Kidney capillary endothelial cell (primary cell): ENCODE data around the gene TNK2.
"Not testable (repeated sequence)": the region's sequence is repeated elsewhere in the genome, so short reads cannot be mapped to it uniquely, and the experiment has no call there.

Source experiments
- DNase-seq: peaks from one replicate; pipeline ENCODE4 v3.0.0-alpha.2; 2018; ENCODE audit warnings: low spot score

Gene TNK2

DNA sequence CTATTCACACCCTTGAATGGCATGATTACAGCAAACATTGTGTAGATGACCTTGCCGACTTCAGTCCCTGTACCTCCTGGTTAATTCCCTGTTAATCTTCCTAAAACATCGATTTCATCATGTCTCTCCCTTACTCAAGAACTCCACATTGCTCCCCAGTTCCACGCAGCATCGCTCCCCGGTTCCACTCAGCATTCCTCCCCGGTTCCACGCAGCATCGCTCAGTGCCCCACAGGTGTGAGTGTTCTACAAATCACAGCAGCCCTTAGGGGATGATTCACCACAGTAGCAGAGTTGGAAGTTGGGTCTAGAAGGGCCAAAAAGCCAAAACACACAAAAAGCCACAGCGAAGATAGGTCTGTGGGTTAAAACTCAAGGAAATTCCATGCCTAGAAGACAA lies 8.6 kb upstream of the TNK2 start:
- DNase-seq, result no peak

DNA sequence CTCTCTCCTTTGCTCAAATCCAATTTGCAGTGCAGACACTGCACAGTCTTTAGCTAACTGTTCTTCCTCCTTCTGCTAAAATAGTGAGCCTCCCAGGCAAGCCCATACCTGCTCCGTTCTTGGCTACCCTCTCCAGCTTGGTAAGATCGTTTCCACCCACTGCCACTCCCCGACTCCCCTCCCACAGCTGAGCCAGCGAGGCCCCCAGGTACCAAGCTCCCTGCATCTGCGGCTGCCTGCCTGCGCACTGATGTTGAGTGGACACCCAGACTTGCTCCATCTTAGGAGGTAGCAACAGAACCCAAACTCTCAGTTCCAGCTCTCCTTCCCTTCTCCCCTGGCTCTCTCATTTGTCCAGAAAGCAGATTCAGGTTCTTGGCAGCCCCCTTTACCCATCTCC lies 7.9 kb upstream of the TNK2 start:
- DNase-seq, result no peak

DNA sequence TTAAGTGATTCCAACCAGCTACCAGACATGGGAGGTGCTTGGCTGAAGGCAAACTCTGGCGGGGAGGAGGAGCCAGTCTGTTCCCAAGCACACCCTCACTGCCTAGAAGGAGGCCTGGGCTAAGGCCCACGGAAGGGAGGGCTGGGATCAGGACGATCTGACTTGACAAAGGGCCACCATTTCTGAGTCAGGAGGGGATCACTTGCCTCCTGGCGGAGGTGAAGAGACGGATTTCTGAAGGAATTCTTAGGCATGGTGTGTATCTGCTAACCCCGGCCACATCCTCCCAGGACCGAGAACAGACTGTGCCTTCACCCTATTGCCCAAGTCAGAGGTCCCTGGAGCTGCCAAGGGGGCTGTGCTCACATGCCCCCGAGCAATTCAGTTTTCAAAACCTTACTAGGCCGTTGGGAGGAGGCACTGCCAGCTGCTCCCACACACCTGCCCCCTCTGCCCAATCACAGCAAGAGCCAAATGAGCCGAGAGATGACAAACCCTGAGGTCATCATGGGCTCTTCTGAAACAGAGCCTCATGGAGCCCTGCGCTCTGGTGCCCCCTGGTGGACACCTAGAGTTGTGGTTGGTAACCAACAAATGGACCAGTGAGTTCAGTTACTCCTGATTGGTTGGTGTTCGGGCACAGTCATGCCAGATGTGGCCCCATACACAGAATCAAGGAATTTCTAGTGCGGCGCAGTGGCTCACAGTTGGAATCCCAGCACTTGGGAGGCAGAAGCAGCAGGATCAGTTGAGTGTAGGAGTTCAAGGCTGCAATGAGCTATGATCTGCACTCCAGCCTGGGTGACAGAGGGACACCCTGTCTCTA lies 6.5 kb upstream of the TNK2 start:
- DNase-seq, result peak; percentile 96

DNA sequence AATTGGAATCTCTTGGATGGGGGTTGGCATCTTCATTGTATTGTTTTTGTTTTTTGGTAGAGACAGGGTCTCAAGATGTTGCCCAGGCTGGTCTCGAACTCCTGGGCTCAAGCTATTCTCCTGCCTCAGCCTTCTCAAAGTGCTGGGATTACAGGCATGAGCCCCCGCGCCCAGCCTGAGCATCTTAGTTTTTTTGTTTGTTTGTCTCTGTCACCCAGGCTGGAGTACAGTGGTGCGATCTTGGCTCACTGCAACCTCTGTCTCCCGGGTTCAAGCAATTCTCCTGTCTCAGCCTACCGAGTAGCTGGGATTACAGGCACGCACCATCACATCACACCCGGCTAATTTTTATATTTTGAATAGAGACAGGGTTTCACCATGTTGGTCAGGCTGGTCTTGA lies 5.8 kb upstream of the TNK2 start:
- DNase-seq, result not testable (repeated sequence)

DNA sequence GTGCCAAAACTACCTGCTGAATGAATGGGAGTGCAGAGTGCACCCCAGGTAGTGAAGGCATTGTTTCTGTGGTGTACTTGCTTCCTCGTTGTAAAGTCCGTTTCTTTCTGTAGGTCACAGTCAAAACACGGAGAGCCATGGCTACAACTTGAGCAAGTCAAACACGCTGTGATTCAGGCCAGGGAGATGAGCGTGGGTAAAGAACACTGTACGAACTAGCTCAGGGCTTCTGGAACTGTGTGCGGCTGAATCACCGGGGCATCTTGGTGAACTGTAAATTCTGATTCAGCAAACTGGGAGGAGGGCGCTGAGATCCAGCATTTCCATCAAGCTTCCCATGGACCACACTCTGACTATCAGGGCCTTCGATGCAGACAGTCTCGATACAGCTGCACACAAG lies 5.0 kb upstream of the TNK2 start:
- DNase-seq, result no peak

DNA sequence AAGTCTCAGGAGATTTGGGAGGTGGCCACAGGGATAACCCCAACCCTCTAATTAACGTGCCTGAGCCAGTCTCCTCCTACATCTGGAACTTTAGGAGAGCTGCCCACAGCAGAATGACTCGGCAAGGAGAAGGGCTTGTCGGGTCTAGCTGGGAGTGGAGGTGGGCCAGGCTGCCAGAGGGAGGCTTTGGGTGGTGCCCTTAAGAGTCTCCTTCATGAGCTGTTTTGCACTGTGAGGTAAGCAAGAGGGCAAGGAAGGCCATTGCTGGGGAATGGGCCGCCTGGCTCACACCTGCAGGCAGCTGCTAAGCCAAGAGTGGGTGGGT lies 3.6 kb upstream of the TNK2 start:
- no peak for DNase-seq

DNA sequence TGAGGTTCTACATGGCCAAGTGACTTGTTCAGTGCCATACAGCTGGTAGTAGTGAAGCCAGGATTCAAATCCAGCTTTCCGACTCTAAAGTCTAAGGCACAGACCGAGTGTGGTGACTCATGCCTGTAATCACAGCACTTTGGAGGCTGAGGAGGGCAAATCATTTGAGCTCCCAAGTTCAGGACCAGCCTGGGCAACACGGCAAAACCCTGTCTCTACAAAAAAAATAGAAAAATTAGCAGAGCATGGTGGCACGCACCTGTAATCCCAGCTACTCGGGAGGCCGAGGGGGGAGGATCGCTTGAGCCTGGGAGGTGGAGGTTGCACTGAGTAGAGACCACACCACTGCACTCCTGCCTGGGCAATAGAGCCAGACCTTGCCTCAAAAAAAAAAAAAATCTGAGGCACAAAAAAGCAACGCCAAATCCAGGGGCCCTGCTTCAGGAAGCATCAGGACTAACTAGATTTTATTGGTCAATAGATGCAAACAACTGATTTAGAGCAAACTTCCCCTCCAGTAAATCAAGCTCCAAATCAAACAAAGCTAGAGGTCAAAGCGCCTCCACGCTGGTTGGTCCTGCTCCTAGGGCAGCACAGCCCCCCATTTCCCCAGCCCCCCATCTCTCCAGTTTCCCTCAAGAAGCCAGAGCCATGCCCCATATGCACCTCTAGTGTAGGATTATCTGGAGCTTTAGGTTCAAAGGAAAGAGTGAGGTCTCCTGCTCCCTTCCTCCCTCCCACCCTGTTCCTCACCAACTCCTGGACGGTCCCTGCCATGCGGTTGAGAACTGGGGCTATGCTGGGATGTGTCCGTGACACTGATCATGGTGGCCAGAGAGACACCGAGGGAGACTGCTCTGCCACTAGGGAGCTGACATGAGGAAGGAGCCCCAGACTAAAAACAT lies 2.9 kb upstream of the TNK2 start:
- DNase-seq, result no peak

DNA sequence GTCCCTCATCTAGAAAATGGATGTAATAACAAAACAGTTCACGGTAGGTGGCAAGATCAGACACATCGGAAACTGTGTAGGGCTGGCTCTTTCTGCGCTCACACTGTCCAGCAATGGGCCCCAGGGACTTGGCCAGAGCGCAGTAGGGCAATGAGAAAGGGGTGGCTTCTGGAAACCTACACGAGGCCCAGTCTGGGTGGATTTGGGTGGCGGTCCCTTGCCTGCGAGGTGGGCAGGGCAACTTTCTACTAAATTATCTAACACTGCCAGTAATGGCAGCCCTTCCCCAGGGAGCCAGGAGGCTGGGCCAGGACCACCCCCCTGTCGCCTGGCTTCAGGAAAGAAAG lies 2.1 kb upstream of the TNK2 start:
- no peak for DNase-seq

DNA sequence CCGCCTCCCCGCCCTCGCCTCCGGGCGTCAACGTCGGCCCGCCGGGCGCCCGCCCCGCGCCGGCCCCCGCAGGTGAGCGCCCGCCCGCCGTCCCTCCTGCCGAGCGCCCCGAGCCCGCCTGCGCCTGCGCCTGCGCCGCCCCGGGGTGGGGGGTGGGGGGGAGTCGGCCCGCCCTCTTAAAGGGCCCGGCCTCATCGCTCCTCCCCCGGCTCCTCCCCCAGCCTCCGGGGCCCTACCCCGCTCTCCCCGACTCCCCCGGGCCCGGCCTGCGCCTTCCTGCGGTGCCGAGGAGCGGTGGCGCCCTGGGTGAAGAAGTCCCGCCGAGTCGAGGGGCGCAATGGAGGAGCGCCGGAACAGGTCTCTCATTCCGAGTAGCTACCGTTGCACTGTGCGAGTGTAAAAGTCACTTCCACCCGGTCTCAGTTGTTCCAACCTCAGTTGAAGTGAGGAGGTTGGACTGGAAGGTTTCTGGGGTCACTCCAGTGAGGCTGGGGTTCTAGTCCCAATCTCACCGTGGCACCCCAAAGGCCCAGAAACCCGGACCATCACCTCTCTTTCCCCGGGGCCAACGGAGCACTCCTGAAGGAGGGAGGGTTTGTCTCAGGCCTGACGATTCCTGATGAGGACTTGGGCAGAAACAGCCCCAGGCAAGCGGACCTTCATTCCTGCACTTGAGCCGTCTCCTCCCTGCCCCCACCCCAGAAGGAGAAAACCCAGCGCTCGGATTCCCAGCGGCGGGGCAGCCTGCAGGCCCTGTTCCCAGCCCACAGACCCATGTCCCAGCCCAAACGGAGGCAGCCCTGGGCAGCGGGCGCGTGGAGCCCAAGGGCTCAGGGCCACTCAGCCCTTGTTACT lies 1.5 kb upstream of the TNK2 start:
- no peak for DNase-seq

DNA sequence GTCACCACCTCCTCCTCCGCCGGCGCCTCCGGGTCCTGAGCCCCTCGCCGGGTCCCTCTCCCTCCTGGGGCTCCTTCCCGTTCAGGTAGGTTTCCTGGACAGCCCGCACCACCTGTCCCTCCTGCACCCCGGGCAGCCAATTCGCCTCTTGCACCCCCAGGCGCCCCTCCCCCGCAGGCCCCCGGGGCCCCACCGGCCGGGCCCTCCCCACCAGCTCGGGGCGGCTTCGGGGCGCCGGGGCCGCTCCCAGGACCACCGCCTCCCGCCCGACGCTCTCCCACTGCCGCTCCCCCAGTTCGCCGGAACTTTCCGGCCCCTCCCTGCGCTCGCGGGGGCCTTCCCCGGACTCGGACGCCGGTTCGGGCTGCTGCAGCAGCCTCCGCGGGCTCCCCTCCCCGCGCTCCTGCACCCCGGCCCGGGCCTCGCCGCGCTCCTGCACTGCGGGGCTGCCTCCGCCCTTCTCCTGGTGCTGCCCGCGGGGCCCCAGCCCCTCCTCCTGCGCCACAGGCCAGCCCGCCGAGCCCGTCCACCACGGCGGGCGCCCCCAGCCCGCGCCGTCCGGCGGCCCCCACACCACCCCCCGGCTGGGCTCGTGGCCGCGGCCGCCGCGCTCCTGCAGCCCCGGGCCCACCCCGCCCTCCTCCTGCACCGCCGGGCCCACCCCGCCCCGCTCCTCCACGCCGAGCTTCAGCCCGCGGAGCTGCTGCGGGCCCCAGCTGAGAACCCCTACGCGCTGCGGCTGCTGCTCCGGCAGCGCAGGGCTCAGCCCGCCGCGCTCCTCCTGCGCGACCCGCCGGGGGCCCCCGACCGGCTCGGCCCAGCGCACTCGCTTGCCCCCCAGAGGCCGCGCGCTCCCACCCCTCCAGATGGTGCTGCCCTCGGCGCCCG lies 587 bp upstream of the TNK2 start:
- DNase-seq, result no peak

DNA sequence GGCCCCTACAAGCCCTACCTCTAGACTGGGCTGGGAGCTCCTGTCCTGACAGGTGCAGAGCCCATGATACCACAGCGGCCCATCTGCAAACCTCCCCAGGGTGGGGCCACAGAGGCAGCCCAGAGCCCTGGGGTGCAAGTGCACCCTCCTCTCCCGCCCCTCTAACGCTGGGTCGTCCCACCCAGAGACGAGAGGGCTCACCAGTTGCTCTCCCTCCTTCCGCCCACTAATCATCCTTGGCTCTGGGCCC lies 742 bp downstream of the TNK2 start:
- DNase-seq, result no peak

DNA sequence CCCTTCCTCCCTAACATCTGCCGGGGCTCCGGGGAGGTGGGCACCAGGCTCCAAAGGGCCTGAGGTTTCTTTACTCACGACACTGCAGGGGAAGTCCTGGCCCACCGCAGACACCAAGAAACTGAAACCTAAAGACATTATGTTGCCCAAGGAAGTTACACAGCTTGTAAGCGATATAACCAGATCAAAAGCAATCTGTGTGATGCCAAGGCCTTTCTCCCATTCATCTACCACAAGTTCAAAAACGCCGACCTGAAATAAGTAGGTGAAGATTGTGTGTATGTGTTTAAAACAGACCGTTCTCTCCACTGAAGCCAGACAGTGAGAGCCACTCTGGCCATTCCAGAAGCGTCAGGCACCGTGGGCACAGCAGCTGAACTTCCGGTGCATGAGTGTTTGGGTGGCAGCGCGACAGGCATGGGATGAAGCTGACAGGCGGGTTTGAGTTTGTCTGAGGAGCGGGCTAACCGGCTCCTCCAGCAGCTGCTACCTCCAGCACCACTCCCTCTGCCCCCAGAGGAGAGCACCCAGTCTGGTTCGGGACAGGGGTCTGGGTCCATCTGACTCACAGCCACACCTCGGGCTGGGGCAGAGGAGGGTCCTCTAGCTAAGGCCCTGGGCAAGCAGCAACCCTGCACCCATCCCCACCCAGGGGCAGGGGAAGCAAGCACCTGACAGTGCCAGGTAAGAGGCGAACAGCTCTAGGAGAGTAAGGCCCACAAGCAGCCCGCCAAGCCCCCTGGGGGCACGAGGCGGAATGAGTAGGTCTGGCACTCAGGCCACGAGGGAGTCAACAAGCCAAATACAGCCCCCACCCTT lies 1.3 kb downstream of the TNK2 start:
- no peak for DNase-seq

DNA sequence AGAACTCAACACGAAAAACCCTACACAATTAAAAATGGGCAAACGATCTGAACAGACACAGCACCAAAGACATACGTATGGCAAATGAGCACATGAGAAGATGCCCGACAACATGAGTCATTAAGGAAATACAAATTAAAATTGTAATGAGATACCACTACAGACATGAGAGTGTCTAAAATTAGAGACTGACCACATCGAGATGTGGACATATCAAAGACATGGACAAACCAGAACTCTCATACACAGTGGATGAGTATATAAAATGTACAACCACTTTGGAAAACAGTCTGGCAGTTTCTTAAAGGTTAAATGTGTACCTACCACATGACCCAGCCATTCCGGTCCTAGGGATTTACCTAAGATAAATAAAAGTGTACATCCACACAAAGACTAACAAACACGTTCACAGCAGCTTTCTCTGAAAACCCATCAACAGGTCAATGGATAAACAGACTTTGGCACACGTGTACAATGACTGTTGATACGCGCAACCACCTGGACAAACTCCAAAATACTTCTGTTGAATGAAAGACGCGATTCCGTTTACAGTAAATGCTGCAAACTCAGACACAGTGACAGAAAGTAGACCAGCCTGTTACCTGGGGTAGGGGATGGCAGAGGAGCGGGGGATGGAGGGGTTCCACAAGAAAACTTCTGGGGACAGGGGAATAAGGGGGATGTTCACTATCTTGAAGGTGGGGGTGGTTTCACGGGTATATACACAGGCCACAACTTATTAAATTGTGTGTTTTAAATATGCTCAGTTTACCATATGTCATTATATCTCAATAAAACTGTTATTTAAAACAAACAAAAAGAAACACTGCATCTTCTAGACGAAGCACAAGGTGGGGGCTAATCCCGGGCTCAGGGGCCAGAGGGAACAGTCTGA lies 2.1 kb downstream of the TNK2 start:
- DNase-seq, result no peak

DNA sequence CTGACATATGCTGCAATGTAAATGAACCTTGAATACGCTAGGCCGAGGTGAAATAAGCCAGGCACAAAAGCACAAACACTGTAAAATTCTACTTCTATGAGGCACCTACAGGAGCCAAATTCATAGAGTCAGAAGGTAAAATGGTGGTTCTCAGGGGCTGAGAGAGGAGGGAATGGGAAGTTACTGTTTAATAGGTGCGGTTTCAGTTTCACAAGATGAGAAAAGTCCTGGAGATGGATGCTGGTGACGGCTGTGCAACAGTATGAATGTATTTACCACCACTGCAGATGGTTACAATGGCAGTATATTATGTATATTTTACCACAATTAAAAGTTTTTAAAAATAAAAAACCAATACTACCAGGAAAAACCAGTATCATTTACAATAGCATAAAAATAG lies 4.0 kb downstream of the TNK2 start:
- no peak for DNase-seq

DNA sequence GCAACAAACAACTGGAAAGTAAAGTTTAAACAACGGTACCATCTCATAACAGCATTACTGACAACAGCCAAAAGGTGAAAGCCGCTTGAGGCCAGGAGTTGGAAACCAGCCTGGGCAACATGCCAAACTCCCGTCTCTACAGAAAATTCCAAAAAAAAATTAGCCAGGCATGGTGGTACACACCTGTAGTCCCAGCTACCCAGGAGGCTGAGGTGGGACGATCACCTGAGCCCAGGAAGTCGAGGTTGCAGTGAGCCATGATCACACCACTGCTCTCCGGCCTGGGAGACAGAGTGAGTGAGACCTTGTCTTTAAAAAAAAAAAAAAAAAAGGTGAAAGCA lies 4.4 kb downstream of the TNK2 start:
- no peak for DNase-seq

DNA sequence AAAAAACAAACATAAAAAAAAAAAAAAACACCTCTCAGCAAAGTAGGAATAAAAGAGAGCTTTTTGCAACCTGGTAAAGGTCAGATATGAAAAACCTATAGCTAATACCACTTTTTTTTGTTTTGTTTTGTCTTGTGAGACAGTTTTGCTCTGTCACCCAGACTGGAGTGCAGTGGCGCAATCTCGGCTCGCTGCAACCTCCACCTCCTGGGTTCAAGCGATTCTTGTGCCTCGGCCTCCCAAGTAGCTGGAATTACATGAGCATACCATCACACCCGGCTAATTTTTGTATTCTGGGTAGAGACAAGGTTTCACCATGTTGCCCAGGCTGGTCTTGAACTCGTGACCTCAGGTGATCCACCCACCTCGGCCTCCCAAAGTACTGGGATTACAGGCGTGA lies 5.7 kb downstream of the TNK2 start:
- not testable (repeated sequence) for DNase-seq

DNA sequence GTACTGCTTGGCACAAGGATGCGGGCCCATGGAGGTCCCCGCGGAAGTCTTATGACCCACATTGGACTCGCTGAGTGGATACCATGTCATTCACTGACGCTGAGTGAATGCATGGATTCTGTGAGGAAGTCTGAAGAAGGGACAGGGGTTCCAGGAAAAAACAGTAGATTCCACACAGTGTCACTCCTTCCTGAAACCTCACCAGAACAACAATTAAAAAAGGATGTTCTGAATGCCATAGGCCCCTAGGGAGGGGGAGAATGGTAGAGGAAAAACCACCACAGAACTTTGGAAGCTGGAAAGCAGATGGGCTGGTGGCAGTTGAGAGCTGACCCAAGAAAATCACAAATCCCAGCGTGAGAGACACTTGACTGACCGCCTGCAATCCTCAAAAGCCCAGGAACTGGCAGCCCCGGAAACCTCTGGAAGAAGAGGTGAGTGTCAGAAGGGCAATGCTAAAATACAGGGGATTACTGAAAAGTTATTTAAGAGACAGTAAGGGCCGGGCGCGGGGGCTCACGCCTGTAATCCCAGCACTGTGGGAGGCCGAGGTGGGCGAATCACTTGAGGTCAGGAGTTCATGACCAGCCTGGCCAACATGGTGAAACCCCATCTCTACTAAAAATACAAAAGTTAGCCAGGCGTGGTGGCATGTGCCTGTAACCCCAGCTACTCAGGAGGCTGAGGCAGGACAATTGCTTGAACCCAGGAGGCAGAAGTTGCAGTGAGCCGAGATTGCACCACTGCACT lies 6.3 kb downstream of the TNK2 start:
- DNase-seq, result not testable (repeated sequence)

DNA sequence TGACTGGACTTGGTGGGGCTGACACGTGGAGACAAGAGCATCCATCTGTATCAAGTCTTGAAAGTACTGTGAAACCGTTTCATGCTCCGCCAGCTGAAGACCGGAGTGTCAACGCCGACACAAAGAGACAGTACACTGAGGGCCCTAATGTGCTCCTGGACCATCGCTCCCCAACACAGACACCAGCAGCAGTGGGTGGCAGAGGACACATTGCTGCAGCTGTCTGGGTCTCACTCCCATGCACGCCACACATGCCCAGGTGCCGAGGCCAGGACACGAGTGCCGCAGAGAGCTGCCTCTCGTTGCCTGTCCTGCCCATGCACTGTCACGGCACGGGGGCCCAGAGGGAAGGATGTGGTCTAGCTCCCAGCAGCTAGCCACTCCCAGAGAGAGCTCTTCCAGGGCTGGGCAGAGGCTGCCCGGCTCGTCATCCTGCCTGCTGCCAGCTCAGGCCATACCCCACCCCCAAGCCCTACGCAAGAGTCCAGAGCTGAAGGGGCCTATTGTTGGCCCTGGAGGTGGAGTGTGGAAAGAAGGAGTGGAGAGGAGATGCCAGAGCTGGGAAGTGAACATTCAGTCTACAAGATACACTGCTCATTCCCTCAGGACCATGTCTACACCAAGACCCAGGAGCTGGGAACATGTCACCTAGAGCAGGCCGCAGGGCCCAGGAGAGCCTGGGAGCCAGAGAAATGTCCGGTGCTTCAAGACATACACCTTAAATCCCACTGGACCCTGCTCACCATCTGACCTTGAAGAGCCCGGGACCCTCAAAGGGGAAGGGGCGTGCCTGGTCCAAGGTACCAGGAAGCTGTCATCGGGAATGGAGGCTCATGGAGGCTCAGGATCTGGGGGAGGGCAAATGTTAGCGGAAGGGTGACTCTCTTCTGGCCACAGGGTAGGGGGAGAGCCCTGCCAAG lies 7.7 kb downstream of the TNK2 start:
- peak; percentile 73 for DNase-seq
